ENCODE data around the gene ATP1A4. TPM values are rescaled to one million over a fixed set of nuclear protein-coding genes. Genes with fewer than 3 reads are reported as not detected.

ATP1A4 gene
- total RNA-seq, 1 donor from 2014 or later = not detected

GRCh38 chr1:160159846-160160245 lies 8.4 kb downstream of the ATP1A4 start:
- H3K36me3 Mint-ChIP-seq (ENCODE audit: low read depth) = no peaks in the 10 kb centered on the region
- CTCF ChIA-PET = interaction anchor here (0.6 to 2.4 kb wide), 3 partner anchors 92 to 132 kb away, joined by 3 to 5 read pairs (median 5); no protein-coding TSS in a partner anchor
- TF ChIP-seq, protein P1, sequence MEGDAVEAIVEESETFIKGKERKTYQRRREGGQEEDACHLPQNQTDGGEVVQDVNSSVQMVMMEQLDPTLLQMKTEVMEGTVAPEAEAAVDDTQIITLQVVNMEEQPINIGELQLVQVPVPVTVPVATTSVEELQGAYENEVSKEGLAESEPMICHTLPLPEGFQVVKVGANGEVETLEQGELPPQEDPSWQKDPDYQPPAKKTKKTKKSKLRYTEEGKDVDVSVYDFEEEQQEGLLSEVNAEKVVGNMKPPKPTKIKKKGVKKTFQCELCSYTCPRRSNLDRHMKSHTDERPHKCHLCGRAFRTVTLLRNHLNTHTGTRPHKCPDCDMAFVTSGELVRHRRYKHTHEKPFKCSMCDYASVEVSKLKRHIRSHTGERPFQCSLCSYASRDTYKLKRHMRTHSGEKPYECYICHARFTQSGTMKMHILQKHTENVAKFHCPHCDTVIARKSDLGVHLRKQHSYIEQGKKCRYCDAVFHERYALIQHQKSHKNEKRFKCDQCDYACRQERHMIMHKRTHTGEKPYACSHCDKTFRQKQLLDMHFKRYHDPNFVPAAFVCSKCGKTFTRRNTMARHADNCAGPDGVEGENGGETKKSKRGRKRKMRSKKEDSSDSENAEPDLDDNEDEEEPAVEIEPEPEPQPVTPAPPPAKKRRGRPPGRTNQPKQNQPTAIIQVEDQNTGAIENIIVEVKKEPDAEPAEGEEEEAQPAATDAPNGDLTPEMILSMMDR (IDR thresholded peaks at IDR 0.05) = no peak
- ATAC-seq (ENCODE audit: low read depth) = no peak
- H3K27ac Mint-ChIP-seq = no peak overlapping the region
- H3K4me3 Mint-ChIP-seq = no peak overlapping the region
- POLR2A ChIA-PET = no interaction called here
- DNase-seq = no peak
- H3K27me3 Mint-ChIP-seq = peaks cover 6% of the 10 kb centered on the region
- peaks cover 2% of the 10 kb centered on the region for H3K4me1 Mint-ChIP-seq
- intact Hi-C loops (cut with micrococcal nuclease) = no loop called here
- H3K9me3 Mint-ChIP-seq = no peaks in the 10 kb centered on the region

- TF ChIP-seq, protein P1 (IDR thresholded peaks at IDR 0.05) = no peak
- Mint-ChIP-seq H3K27me3 (no peaks in the 10 kb centered on the region), H3K9me3 (no peaks in the 10 kb centered on the region), H3K4me3 (no peak overlapping the region), H3K27ac (no peak overlapping the region), H3K4me1 (peaks cover 2% of the 10 kb centered on the region), H3K36me3 (ENCODE audit: low read depth) (no peaks in the 10 kb centered on the region)
- DNase-seq = no peak
- ATAC-seq (ENCODE audit: low read depth) = peak; percentile 25
- POLR2A ChIA-PET = interaction anchor here (1.1 kb wide), 1 partner anchor 90 kb away, joined by 3 read pairs; no protein-coding TSS in a partner anchor
- intact Hi-C loops (cut with micrococcal nuclease) = loop anchor here (1.0 kb wide), 1 partner anchor 90 kb away; no protein-coding TSS in a partner anchor
- CTCF ChIA-PET = interaction anchor here (1.0 to 2.4 kb wide), 3 partner anchors 58 to 214 kb away, joined by 3 to 5 read pairs (median 3); no protein-coding TSS in a partner anchor
Measured at GRCh38 chr1:160161965-160162705, 10.7 kb downstream of the ATP1A4 start.

DNA sequence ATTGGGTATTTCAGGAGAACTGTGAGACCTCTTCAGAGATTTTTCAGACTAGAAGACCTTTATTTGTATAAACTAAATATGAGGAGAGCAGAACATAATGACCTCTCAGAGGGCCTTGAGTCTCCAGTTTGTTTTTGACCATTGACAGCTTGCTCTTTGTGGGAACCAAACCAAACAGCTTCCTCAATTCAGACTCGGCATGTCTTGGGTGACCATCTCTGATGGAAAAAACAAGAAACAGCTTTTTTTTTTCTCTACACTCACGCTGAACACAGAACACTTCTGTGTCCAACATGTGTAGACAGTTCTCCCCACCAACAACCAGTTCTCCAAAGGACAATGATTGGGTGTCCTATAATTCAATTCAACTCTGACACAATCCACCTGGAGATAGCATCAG lies 11.5 kb downstream of the ATP1A4 start:
- DNase-seq = no peak
- Mint-ChIP-seq H3K36me3 (ENCODE audit: low read depth) (no peaks in the 10 kb centered on the region), H3K9me3 (no peaks in the 10 kb centered on the region), H3K27ac (no peak overlapping the region), H3K27me3 (no peaks in the 10 kb centered on the region), H3K4me3 (no peak overlapping the region), H3K4me1 (peaks cover 2% of the 10 kb centered on the region)
- ChIA-PET POLR2A (no interaction called here), CTCF (interaction anchor here (1.0 kb wide), 1 partner anchor 213 kb away, joined by 3 read pairs; no protein-coding TSS in a partner anchor)
- ATAC-seq (ENCODE audit: low read depth) = no peak
- intact Hi-C loops (cut with micrococcal nuclease) = loop anchor here (1.0 kb wide), 1 partner anchor 89 kb away; no protein-coding TSS in a partner anchor
- TF ChIP-seq, protein P1 (IDR thresholded peaks at IDR 0.05) = no peak

DNA sequence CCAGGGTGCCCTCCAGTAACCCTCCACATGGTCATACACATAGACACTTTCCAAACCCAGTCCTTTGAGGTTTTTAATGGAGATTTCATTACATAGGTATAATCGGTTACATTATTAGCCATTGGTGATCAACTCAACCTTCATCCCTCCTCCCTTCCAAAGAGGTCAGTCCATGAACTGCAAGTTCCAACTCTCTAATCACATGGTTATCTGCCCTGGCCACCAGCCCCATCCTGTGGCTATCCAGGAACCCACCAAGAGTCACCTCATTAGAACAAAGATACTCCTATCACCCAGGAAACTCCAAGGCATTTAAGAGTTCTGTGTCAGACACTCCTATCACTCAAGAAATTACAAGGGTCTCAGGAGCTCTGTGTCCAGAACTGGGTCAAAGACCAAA lies 12.2 kb downstream of the ATP1A4 start:
- POLR2A ChIA-PET = no interaction called here
- intact Hi-C loops (cut with micrococcal nuclease) = no loop called here
- peaks cover 2% of the 10 kb centered on the region for H3K4me1 Mint-ChIP-seq
- ATAC-seq (ENCODE audit: low read depth) (no peak), DNase-seq (no peak)
- no peaks in the 10 kb centered on the region for H3K36me3 Mint-ChIP-seq (ENCODE audit: low read depth)
- H3K9me3 Mint-ChIP-seq = no peaks in the 10 kb centered on the region
- H3K4me3 Mint-ChIP-seq = no peak overlapping the region
- CTCF ChIA-PET = no interaction called here
- TF ChIP-seq, protein P1 (IDR thresholded peaks at IDR 0.05) = no peak
- H3K27ac Mint-ChIP-seq = no peak overlapping the region
- H3K27me3 Mint-ChIP-seq = no peaks in the 10 kb centered on the region

- TF ChIP-seq, protein P1 (IDR thresholded peaks at IDR 0.05) = no peak
- DNase-seq (no peak), ATAC-seq (ENCODE audit: low read depth) (no peak)
- CTCF ChIA-PET = no interaction called here
- H3K9me3 Mint-ChIP-seq = no peaks in the 10 kb centered on the region
- no peaks in the 10 kb centered on the region for H3K27me3 Mint-ChIP-seq
- H3K4me3 Mint-ChIP-seq = no peak overlapping the region
- no peak overlapping the region for H3K27ac Mint-ChIP-seq
- H3K4me1 Mint-ChIP-seq = peaks cover 4% of the 10 kb centered on the region
- no peaks in the 10 kb centered on the region for H3K36me3 Mint-ChIP-seq (ENCODE audit: low read depth)
- intact Hi-C loops (cut with micrococcal nuclease) = no loop called here
- POLR2A ChIA-PET = no interaction called here
Measured at GRCh38 chr1:160164121-160164520, 12.7 kb downstream of the ATP1A4 start.

Measured in activated B cell treated with CpG ODN at 0.5 μM for 24 hours (primary cell).